ENCODE measurements around the gene NUTM2E.
"Not testable (repeated sequence)": the region's sequence is repeated elsewhere in the genome, so short reads cannot be mapped to it uniquely, and the experiment has no call there.

Gene NUTM2E

GRCh38 chr10:79862803-79863202 is 36.3 kb downstream of the NUTM2E start:
- in situ Hi-C loops (cut with MboI; ENCODE audit: low sequenced_read_pairs) = not testable (repeated sequence)

- in situ Hi-C loops (cut with MboI; ENCODE audit: low sequenced_read_pairs) = not testable (repeated sequence)
Measured at GRCh38 chr10:79866903-79867551, 40.5 kb downstream of the NUTM2E start.

- in situ Hi-C loops (cut with MboI; ENCODE audit: low sequenced_read_pairs) = not testable (repeated sequence)
Measured at GRCh38 chr10:79868023-79868422, 41.5 kb downstream of the NUTM2E start.

DNA sequence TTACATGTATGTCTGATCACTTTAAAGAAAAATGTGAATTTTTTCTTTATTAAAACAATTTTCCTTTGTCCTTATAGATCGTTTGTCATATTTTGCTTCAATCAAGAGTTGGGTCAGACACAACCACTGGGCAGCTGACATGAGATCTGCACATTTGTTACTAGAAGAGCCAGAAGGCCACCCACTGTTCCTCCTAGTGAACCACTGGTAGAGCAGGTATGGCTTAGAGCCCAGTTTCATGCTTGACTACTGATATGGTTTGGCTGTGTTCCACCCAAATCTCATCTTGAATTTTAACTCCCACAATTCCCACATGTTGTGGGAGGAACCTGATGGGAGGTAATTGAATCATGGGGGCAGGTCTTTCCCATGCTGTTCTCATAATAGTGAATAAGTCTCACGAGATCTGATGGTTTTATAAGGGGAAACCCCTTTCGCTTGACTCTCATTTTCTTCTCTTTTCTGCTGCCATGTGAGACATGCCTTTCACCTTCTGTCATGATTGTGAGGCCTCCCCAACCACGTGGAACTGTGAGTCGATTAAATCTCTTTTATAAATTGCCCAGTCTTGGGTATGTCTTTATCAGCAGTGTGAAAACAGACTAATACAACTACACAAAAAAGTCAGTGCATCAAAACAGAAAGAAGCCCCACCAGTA is 43.0 kb downstream of the NUTM2E start:
- in situ Hi-C loops (cut with MboI; ENCODE audit: low sequenced_read_pairs) = not testable (repeated sequence)

DNA sequence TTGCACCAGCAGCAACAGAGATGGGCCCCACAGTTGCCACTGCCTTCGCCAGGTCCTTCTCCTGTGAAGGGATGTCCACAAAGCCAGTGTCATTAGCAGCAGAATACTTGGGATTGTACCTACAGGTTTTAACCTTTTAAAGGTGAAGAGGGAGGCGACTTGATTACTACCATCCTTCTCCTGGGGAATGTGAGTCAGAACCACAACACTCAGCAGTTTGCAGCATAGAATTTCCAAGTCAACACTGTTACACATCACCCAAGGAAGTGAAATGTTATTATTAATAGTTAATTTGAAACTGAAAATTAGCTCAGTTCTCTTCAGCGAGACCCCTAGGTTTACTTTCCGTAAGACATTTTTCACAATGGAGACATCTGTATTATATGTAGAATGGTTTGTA is 45.2 kb downstream of the NUTM2E start:
- in situ Hi-C loops (cut with MboI; ENCODE audit: low sequenced_read_pairs) = not testable (repeated sequence)

Measured in HL-60/S4 treated with phorbol 12-myristate 13-acetate at 8.2 ng/mL for 4 days and 3 days (cell line).